A549 (cell line): ENCODE data around the gene BTBD16.

Experiments used
- CHD4 ChIP-seq: fragments of 200-600 bp; sonication (generic); IDR thresholded peaks from 2 replicates; pipeline ENCODE4 v1.6.1; 2016; ENCODE audit warnings: antibody characterized with exemption, mild to moderate bottlenecking, borderline replicate concordance
- EP300 ChIP-seq, 2 experiments: fragments of >200 bp; sonication (Bioruptor Twin); formaldehyde crosslinking; IDR thresholded peaks; 2 replicates in 1 of 2; 3 replicates in 1 of 2; pipeline ENCODE4 v1.6.1; 2016 to 2017
- MYC ChIP-seq: IDR thresholded peaks from 2 replicates; pipeline ENCODE4 v1.6.1; 2012; ENCODE audit warnings: mild to moderate bottlenecking, inconsistent platforms, low read length, improper control_type of control experiment, borderline replicate concordance
- POLR2A ChIP-seq: IDR thresholded peaks from 2 replicates; pipeline ENCODE4 v1.6.1; 2012; ENCODE audit warnings: mild to moderate bottlenecking, low read length
- SMC3 ChIP-seq: fragments of >200 bp; sonication (Bioruptor Twin); formaldehyde crosslinking; IDR thresholded peaks from 3 replicates; pipeline ENCODE4 v1.6.1; 2018; ENCODE audit warnings: inconsistent platforms
- TP53 ChIP-seq: fragments of 250-450 bp; sonication (Bioruptor Pico); IDR thresholded peaks from 2 replicates; pipeline ENCODE4 v1.5.0; 2021; ENCODE audit warnings: mild to moderate bottlenecking, moderate library complexity
- TF ChIP-seq, protein P1 (sequence below): fragments of >200 bp; sonication (Bioruptor Twin); formaldehyde crosslinking; IDR thresholded peaks from 3 replicates; pipeline ENCODE4 v1.5.1; 2016
- TF ChIP-seq, protein P2 (sequence below): fragments of 250-450 bp; sonication (Bioruptor Pico); IDR thresholded peaks from 2 replicates; pipeline ENCODE4 v1.5.0; 2021; ENCODE audit warnings: mild to moderate bottlenecking, moderate library complexity, borderline replicate concordance
- TF ChIP-seq, protein P3 (sequence below): IDR thresholded peaks from 2 replicates; pipeline ENCODE4 v1.6.1; 2012

GRCh38 chr10:122244001-122244975, 26.8 kb upstream of the BTBD16 start:
- TF ChIP-seq POLR2A (no peak), MYC (no peak), SMC3 (no peak), CHD4 (no peak), EP300 (IDR thresholded peaks at IDR 0.05) (no peak), TP53 (CRISPR knock-in tag) (no peak)
- TF ChIP-seq, protein P1, sequence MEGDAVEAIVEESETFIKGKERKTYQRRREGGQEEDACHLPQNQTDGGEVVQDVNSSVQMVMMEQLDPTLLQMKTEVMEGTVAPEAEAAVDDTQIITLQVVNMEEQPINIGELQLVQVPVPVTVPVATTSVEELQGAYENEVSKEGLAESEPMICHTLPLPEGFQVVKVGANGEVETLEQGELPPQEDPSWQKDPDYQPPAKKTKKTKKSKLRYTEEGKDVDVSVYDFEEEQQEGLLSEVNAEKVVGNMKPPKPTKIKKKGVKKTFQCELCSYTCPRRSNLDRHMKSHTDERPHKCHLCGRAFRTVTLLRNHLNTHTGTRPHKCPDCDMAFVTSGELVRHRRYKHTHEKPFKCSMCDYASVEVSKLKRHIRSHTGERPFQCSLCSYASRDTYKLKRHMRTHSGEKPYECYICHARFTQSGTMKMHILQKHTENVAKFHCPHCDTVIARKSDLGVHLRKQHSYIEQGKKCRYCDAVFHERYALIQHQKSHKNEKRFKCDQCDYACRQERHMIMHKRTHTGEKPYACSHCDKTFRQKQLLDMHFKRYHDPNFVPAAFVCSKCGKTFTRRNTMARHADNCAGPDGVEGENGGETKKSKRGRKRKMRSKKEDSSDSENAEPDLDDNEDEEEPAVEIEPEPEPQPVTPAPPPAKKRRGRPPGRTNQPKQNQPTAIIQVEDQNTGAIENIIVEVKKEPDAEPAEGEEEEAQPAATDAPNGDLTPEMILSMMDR: no peak
- TF ChIP-seq, protein P2, sequence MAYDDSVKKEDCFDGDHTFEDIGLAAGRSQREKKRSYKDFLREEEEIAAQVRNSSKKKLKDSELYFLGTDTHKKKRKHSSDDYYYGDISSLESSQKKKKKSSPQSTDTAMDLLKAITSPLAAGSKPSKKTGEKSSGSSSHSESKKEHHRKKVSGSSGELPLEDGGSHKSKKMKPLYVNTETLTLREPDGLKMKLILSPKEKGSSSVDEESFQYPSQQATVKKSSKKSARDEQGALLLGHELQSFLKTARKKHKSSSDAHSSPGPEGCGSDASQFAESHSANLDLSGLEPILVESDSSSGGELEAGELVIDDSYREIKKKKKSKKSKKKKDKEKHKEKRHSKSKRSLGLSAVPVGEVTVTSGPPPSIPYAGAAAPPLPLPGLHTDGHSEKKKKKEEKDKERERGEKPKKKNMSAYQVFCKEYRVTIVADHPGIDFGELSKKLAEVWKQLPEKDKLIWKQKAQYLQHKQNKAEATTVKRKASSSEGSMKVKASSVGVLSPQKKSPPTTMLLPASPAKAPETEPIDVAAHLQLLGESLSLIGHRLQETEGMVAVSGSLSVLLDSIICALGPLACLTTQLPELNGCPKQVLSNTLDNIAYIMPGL (CRISPR knock-in tag): no peak
- TF ChIP-seq, protein P3, sequence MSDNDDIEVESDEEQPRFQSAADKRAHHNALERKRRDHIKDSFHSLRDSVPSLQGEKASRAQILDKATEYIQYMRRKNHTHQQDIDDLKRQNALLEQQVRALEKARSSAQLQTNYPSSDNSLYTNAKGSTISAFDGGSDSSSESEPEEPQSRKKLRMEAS: no peak
